GM19372 (cell line): Measurements from ENCODE around the gene MAP3K10.

ENCODE experiments used
- ATAC-seq: cut with Tn5 transposase; IDR thresholded peaks from one replicate; pipeline ENCODE4 v1.9.1; 2021; ENCODE audit warnings: mild to moderate bottlenecking, low read depth, moderate library complexity; ENCODE audit not compliant: unreplicated experiment

MAP3K10 gene

DNA sequence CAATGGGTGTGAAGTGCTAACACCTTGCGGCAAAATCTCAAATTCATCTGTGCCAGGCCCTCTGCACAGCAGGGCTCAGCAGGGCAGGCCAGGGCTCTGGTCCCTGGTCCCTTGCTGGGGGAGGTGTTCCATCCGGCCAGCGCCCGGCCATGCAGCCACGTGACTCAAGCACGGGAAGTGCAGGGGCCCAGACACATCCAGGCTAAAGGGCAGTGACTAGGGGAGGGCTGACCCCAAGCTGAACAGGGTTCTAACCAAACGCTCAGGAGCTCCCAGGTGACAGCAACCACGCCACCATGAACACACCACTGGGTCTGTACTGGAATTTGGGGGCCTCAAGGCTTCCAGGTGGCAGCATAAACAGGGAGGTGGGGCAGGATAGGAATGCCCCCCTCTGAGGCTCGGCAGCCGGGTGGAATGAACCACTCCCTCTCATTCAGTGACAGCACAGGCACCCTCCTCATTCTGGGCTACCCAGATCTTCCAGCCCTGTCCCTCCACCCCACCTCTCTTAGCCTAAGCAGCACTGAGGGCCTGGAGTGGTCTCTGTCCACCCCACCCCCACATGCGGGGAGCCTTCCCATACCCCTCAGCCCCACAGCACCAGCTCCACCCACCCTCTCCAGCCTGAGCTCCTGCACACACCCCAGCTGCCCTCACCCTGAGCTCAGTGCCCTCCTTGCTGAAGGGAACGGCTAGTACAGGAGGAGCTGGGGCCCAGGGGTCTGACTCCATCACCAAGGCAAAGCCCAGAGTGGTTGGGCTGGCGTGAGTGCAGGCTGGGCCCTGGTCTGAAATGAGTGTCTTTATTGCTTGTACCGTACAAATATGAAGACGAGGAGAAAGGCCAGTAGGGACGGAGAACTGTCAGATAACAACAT lies 40.6 kb downstream of the MAP3K10 start:
- no peak for ATAC-seq

DNA sequence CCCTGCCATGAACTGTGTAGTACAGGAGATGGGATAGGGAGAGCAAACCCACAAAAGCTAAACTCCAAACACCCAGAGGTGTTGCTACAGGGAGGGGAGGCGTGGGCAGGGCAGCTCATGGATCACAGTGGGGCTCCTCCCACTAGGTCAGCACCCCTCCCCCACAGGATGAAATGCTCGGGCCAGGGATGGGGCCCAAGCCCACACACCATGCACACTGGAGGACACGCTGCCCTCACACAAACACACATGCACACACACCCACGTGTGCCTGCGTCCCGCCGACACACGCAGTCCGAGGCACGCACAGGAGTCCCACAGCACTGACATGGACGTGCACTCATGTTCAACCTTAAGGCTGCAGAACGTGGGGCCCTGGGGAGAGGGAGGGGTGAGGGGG lies 41.3 kb downstream of the MAP3K10 start:
- ATAC-seq, result no peak

DNA sequence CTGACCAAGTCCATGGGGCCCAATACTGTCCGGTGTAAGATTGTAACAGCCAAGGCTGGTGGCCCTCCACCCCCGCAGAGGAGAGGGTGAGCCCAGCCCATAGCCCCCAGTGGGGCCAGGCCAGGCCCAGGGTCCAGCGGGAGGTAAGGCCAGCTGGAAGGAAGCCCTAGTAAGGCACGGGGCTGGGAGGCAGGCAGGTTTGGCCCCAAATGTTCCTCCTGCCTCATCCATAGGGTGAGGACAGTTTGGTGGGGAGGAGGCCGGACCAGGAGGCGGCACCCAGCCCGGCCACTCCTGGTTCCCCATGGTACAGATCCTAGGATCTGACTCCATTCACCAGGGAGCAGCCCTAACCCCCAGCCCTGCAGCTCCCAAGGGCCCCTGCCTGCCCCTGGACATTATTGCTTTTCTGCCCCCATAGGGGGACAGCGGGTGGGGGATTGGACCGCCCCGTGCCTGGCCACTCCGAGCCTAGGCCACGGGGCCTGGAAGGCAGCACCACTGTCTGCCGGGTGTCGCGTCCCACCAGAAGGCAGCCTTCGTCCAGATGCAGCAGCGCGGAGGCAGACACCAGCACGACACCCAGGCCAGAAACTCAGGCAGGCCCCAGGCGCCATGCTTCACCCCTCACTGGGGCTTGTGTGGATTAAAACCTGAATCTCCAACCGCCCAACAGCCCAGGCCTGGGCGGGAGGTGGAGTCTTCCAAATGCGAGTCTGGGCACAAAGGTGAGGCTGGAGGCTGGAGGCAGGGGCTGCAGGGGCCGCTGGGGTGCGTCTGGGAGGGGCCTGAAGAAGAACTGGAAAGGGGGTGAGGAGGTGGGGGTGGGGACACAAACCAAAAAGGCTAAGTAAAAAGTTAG lies 42.0 kb downstream of the MAP3K10 start:
- no peak for ATAC-seq

DNA sequence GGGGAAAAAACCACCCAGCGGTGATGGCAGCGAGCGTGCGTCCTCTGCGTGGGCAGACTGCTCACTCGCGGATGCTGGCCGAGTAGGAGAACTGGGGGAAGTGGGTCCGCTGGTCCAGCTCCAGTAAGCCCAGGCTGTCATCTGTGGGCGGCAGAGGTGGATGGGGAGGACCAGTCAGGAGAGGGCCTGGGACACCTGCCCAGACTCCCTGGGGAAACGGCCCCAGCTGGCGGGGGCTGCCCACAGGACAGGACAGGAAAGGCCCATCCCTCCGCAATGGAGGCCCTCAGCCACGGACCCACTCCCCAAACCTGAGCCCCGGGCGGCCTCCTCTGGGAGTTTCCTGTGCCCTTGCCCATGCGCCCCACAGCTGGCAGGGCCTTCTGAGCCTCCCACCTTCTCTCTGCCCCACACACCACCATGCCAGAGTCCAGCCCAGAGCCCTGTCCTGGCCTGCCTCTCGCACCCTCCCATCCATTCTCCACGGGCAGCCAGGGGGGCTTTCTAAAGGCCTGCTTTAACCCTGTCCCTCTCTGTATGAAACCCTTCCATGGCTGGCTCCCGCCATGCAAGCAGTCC lies 42.7 kb downstream of the MAP3K10 start:
- no peak for ATAC-seq

DNA sequence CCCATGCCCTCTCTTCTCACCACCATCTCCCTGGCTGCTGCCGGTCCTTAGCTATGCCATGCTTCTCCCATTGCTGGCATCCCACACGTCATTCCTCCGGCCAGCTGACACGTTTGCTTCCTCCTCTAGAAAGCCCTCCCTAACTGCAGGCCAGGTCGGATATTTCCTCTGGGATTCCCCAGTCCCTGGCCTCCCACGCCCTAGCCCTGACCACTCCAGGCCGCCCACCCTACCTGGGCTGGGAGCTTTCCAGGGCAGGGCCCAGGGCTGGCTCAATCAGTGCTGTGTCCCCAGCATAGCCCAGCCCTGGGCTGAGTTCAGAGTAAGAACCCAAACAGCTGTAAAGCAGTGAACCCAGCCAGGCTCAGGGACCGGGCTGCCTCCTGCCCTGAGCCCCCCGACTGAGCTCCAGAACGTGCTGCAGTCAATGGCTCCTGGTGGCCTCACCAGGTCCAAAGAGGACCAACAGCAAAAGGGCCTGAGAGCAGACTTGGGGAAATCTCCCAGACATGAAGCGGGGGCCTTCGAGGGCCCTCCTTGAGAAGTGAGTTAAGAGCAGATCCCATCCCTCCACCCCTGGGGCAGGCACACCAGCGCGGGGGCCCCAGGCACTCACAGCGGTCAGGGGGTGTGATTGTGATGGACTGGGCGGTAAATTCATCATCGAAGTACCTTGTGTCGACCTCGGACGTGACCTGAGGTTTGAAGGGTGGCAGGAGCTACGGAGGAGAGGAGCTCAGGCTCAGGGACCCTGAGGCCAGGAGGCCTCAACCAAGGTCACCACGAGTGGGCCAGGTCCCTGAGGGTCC lies 43.4 kb downstream of the MAP3K10 start:
- ATAC-seq, result no peak

DNA sequence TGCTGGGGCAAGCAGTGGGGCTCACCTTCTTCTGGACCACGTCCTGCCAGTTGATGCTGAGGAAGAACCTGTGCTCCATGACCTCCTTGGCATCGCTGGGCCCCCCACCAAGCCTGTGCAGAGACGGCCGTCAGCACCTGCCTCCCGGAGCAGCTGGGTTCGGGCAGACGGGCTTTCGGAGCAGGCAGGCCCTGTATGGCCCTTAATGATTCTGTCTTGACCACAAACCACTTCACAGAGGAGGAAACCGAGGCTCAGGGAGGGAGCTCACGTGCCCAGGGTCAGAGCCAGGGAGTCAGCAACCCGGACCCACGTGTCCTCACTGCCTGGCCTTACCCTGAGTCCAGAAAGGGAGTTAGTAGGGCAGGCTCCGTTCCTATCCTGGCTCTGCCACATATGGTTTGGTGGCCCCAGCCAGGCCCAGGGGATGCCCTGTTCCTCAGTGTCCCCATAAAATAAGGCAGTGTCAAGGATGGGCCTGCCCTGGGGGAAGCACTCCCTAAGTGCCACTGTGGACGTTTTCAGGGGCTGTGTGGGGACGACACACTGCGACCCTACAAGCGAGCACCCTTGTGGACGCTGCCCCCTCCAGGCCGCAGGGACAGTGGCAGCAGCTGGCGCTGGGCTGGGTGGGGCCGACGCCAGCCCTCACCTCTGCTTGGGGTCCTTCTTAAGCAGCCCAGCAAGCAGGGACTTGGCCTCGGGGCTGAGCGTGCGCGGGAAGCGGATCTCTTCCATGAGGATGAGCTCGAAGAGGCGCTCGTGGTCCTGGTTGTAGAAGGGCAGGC lies 44.2 kb downstream of the MAP3K10 start:
- ATAC-seq, result no peak

DNA sequence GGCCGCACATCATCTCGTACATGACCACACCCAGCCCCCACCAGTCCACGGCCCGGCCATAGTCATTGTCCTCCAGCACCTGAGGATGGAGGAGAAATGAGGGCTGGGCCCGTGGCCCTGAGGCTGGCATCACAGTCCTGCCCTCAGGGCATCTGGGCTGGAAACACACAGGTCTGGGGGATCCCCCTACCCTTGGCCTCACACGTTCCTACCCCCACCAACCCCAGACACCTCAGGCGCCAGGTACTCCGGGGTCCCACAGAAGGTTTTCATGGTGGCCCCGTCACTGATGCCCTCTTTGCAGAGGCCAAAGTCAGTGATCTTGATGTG lies 44.8 kb downstream of the MAP3K10 start:
- ATAC-seq, result no peak

DNA sequence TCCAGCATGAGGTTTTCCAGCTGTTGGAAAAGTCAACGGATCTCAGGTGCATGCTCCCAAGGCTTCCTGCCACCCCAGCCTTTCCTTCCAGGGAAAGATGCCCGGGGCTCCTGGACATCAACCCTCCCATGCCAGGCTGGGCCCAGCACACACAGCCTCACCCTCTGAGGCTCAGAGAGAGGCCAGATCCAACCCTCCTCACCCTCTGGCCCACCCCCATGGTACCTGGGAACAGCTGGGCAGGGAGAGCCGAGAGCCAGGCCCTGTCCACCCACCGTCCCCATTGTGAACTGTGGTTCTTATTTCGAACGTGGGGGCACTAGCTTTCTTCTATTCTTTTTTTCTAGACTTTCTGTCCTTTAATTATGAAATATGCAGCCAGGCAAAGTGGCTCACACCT lies 45.1 kb downstream of the MAP3K10 start:
- no peak for ATAC-seq

DNA sequence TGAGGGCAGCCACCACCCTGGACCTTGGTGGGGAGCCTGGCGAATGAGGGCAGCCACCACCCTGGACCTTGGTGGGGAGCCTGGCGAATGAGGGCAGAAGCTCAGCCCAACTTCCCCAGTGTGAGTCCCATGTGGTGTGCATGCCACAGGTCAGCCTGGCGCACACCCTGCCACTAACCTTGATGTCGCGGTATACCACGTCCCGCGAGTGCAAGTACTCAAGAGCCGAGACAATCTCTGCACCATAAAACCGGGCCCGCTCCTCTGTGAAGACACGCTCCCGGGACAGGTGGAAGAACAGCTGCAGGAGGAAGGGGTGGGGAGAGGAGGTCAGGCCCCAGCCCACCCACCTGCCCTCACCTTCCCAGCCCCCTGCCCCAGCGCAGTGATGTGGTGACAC lies 46.6 kb downstream of the MAP3K10 start:
- ATAC-seq, result no peak

DNA sequence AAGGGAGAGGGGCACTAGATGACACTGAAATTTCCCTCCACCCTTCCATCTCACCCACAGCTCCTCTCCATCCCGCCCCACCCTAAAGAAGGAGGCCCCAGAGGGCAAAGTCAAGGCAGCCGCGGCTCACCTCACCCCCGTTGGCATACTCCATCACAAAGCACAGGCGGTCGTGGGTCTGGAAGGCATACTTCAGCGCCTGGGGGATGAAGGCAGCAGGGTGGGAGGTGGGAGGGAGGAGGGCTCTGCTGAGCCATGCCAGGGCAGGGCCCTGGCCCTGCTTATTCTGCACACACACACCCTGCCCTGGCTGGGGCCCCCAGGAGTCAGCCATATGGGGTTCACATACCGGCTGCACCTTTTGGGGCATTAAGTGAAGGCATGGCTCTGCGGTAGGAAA lies 47.5 kb downstream of the MAP3K10 start:
- ATAC-seq, result no peak

DNA sequence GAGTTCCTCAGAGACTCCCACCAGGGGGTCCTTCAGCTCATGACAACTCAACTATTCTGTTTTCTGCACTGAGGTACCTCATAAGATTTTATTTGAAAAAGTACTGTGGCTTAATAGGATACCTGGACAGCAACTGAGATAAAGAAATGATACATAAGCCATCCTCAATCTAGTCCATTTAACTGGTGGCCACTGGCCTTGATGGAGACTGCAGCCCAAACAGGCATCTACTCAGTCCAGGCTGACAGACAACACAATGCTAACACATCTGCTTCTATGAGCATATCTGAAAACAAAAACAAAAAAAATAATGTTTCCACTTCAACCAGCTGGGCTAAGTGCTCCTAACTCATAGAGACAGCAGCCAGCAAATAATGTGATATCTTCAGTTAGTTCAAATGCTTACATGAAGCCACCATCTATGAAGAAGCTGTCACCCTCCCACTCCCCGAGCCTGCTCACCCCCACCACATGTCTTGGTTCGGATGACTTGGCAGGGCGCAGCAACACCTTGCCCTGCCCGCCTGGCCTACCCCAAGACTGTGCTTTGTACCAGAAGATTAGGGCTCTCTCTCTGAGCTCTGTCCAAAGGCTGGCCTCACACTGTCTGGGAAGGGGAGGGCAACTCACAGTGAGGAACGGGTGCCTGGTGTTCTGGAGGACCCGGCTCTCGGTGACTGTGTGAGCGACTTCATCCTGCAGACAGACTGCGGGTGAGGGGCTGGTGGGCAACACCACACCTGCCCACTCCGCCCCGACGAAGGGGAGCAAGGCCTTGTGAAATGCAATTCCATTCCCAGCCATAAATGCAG lies 48.4 kb downstream of the MAP3K10 start:
- ATAC-seq, result no peak

DNA sequence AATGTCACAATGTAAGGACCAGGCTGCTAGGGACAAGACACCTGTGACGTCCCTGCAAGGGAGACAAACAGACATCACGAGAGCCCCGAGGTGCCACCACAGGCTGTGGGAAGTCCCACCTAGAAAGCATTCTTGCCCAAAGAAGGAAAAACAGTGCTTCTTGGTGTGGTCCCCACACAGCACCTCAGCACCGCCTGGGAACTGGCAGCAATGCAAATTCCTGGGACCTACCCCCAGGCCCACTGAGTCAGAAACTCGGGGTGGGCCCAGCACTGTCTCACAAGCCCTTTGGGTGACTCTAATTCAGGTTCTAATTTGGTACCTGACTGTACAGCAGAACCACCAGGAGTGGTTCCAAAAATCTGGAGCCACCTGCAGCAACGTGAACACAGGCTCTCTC lies 49.1 kb downstream of the MAP3K10 start:
- no peak for ATAC-seq

DNA sequence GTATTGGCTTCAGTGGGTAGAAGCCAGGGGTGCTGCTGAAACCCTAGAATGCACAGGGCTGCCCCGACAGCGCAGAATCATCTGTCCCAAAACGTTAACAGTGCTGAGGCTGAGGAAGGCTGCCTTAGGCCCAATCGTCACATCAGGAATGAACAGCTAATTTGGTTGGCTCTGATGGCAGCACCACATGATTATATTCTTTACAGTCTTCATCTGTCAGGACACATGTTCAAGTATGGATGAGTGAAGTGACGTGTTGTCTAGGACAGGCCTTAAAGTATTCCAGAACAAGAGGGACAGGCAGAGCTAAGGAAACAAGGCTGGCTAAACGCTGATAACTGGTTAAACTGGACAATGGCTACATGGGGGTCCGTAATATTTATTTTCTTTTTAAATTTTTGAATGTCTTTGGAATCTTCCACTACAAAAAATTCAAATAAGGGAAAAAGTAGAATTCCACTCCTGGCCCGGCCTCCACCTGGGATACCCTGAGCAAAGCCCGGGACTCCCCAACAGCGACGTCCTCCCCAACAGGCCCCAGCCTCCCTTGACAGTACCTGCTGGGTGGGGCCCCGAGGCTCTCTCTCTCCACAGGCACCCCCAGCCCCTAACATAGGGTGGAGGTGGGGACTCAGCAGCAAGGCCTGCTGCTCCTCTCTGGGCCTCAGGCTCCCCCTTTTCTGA lies 50.0 kb downstream of the MAP3K10 start:
- no peak for ATAC-seq

DNA sequence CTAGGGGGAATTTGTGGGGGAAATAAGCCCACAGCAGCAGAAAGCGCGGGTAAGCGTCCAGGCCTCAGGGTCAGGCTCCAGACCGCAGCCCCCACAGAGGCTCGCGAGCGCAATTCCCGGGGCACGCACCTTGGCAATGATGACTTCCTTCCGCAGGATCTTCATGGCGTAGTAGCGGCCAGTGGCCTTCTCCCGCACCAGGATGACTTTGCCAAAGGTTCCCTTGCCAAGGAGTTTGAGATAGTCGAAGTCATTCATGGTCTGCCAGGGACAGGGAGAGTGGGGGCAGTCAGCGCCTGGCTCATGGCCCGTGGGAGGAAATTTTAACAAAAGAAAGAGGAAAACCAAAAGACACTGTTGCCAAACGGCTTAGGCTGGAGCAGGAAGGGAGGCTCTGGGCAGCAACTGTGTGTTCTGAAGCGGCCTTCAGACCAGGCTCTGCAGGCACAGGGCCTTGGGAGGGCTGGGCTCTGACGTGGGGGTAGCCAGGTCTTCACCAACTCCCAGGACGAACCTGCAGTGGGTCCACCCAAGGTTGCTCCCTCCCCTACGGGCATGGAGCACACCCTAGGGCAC lies 50.7 kb downstream of the MAP3K10 start:
- ATAC-seq, result no peak

DNA sequence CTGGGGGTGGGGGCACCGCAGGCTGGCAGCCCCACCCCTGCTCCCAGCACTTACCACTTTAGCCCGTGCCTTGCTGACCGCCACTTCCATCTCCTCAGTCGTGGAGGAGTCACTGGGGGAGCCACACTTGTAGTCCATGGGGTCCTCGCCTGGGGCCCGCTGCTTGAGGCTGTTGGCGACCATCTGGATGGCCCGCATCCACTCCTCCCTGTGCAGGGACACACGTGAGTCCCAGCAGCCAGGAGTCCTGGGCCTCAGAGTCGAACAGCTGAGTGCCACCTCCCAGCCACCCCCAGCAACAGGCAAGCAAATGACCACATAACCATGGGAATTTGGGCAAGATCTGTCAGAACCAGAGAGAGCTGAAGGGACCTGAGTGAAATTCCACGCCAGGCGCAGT lies 51.3 kb downstream of the MAP3K10 start:
- no peak for ATAC-seq

DNA sequence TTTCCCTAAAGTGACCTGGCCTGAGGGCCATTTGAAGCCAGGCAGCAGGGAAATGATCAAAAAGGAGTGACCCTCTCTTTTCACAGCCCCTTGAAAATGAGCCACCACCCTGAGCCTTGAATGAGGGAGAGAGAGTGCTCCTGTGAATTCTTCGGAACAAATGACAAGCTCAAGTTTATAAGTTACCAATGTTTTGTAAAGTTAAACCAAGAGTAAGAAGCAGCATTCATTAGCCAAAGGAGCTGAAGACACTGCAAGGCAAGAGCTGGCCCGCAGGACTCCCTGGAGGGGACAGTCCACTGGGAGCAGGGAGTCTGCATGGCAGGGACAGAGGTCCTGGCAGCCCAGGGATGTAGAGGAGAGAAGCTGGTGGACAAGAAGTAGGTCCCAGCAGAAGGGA lies 52.0 kb downstream of the MAP3K10 start:
- no peak for ATAC-seq

DNA sequence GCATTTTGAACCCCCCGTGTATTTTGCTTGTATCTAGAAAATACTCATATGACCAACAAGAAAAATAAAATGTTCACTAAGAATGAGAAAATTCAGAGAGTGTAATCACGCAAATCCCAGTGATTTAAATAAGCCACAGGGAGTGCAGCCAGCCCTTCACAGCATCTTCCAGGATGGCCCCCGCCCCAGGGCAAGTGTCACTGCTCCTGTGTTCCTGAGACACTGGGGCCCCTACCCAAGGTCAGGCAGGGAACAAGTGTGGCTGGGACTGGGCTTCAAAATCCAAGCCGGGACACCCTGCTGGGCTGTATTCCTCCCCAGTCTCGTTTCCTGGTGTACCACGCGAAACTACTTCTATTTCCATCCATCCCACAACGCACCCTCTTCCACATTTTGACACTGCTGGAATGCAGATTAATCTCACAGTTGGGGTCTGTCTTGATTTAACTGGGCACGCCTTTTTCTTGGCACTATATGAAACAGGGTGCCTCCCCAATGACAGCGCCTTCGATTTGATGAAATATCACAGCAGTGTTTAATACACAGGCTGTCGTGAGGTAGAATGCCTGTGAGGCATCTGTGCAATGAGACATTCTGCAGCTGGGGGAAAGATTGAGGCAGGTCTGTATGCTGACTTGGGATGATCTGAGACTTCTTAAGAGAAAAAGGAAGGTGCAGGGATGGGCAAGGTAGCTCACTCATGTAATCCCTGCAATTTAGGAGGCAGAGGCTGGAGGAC lies 53.5 kb downstream of the MAP3K10 start:
- no peak for ATAC-seq
